HG02763 (cell line): ENCODE measurements around the gene RPL19.
A peak's percentile ranks its signal among the peaks of the same experiment; 100 is the strongest.
"Not testable (repeated sequence)": the region's sequence is repeated elsewhere in the genome, so short reads cannot be mapped to it uniquely, and the experiment has no call there.

Source experiments
- ATAC-seq: cut with Tn5 transposase; IDR thresholded peaks from one replicate; pipeline ENCODE4 v1.9.1; 2021; ENCODE audit warnings: mild to moderate bottlenecking, moderate library complexity; ENCODE audit not compliant: unreplicated experiment

RPL19 gene

DNA sequence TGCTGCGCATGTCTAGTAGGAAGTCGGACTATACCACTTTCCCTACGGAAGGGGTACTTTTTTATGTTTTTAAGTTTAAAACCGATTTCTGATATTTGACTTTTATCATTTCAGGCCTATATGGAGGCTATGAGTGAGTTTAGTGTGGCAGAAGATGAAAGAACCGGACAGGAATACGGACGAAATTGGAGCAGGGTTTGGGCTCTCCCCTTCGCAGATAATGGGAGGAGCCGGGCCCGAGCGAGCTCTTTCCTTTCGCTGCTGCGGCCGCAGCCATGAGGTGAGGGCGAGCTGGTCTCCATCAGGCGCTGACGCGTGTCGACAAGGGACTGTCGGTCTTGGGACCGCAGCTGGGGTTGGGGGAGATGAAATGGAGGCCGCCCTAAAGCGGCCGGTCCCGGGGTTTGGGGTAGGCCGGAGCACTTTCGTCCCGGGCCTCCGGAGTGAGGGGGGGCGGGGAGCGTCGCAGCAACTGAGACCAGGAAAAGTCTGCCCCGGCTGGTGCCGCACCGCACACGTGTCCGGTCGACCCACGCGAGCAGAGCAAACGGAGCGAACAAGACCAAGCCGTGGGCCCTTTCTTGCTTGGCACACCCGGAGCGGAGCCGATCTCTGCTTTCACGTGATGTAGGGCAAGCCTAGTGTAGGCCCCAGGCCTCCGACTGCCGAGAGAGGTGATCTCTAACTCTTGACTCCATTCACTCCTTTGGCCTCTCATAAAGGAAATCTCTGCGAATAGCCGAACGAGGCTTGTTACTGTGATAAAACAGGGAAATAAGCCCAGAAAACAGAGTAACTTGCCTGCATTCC, at the start of gene RPL19:
RPL19 (plus strand) TSS at position 214 of the 810 bp plus-strand sequence; CDS start at position 276, 62 bp downstream.
- peak; percentile 66 for ATAC-seq

DNA sequence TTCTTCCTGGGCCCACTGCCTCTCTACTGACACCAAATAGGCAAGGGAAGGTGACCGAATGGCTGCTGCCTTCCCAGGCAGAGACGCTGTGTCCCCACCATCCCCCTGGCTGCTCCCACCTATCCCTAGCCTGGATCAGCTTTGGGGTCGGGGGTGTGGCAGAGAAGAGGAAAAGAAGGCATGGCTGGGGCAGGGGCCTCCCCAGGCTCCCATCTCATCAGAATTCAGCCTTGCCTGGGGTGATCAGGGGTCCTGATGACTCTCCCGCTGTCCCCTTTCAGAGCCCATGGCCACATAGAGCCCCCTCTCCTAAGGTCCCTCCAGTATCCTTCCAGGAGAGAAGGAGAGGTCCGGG, 49.3 kb upstream of the RPL19 start:
- no peak for ATAC-seq

DNA sequence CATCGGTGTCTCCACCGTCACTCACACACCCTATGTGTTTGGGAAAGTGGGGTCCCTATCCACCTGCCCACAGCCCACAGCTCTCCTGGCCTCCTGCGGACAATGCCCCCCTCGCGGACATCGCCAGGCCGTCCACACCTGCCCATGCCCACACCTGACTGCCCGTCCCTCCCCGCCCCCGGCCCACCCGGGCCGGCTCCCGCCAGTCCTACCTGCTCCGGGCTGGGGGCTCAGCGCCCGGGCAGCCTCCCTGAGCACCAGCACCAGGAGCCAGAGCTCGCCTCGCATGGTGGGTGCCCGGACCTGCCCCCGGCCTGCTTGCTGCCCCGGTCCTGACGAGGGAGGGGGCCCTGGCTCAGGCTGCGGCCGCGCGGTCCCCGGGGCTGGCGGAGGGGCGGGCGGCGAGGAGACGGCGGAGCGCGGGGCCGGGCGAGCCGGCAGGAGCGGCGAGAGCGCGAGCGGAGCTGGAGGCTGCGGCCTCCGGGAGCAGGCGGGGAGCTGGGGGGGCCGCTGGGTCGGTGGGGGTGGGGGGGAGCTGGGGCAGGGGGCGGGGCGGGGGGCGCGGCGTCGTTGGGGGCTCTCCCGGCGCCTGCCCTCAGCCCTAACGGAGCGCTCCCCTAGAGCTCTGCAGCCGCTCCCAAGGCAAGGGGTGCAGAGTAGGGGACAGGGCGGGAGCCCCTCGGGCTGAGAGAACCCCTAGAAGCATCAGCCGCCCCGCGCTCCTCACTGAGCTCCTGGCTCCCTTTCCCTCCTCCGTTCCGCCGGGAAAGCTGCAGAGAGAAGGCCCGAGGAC, 48.7 kb upstream of the RPL19 start, which contains the start of gene PLXDC1:
PLXDC1 (minus strand) TSS at position 488 of the 793 bp plus-strand sequence; CDS start at position 288, 200 bp downstream.
- no peak for ATAC-seq

DNA sequence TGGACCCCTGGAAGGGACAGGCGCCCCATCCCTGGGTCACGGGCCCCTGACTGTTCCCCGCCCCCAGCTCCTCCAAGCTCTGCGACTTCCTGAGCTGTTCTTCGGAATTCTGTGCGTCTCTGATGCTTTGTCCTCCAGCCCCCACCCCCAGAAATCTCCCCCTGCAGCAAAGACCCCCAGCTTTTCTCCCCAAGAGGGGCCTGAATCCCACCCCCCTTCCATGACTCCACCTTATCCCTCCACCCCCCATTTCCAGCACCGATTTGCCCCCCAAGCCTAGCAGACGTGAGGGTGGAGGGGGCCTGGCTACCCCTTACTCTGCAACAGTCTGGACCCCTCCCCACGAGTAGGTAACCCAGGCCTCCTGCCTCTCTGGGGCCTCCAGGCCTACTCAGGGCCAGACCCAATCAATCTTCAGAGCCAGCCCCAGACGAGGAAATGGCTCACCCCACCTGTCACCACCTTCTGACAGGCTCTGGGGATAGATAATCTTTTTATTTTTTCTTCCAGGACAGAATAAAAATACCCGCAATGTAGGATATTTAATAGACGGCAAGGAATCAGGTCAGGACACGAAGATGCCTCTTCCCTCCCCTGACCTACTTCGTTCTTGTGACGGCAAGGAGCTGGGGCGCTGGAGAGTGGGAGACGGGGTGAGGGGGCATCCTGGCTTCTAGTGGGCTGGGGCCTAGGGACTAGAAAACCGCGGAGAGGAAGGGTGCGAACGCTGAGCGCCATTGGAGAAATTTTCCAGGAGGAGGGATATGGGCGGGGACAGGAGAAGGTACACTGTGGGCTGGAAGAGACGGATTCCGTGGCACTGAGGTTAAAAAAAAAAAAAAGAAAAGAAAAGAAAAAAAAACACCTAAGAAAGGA, 47.9 kb upstream of the RPL19 start:
- no peak for ATAC-seq

DNA sequence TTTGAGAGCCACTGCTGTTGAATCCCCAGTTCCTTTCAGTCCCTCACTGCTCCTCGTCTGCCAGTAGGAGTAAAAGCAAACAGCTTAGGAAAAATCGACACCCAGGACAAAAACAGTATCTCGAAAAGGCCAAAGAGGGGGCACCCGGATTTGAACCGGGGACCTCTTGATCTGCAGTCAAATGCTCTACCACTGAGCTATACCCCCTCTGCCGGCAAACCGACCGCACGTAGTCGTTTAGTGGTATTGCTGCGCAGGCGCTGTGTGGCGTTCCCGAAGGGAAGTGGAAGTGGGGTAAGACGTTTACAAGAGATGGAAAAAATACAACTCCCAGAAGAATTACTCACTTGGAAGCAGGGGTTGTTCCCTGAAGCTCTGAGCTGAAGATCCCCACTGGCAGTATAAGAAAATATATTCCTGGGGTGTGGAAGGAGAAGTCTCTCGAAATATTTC, 46.5 kb upstream of the RPL19 start:
- no peak for ATAC-seq

DNA sequence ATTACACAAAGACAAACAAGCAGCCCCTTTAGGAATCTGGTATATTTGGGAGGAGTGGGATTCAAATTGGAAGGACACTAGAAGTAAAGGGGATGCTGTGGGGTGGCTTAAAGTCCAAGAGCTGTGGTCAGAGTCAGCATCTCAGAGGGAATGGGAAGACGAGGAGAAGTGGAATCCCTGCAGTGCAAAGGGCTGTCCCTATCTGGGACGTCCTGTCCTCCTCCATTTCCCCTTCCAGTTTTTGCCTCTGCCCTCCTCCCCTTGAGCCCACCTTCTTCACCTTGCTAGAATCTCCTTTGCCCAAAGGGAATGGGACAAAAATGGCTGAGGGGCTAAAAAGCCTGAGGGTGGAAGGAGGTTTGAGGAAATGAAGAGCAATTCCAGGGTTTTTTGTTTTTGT, 44.4 kb upstream of the RPL19 start:
- ATAC-seq, result no peak

DNA sequence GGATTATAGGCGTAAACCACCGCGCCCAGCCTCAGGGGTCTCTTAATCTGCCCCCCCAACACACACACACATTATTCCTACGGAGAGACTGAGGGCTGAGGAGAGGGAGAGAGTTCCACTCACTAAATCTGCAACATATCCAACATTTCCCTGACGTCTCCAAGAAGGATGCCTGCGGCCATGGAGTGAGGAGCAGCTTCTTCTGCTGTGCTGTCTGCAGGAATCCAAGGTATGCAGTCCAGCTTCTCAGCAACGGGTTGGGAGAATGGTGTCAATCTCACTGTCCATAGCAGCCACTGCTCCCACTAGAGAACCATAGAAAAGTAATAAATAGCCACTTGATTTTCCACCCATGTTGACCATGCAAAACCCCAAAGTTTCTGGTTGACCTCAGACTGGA, 43.6 kb upstream of the RPL19 start:
- no peak for ATAC-seq

DNA sequence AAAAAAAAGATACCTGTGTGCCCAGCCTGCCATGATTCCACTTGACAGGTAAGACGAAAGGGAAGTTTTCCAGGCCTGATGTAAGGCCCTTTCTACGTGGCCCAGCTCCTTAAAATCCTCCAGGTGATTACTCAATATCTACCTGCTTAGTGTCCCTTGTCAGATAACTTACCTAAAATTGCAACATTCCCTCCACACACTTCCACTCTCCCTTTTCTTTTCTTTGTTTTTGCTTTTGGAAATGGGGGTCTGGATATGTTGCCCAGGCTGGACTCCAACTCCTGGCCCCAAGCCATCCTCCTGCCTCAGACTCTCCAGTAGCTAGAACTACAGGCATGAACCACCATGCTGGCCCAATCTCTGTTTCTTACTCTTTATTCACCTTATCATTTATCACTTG, 41.5 kb upstream of the RPL19 start:
- ATAC-seq, result no peak

DNA sequence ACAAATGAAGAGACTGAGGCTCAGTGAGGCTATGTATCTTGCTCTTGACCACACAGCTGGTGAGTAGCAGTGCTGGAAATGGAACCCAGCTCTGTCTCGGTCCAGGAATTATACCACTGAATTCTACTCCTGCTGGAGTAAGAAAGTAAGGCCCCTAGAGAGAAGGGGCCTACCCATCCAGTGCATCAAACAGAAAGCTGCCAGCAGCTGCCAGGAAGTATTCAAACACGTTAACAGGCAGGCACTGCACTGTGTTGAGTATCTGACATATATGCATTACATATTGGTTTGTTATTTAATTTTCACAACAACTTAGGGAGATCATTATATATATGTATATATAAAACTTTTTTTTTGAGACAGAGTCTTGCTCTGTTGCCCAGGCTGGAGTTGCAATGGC, 38.1 kb upstream of the RPL19 start:
- no peak for ATAC-seq

DNA sequence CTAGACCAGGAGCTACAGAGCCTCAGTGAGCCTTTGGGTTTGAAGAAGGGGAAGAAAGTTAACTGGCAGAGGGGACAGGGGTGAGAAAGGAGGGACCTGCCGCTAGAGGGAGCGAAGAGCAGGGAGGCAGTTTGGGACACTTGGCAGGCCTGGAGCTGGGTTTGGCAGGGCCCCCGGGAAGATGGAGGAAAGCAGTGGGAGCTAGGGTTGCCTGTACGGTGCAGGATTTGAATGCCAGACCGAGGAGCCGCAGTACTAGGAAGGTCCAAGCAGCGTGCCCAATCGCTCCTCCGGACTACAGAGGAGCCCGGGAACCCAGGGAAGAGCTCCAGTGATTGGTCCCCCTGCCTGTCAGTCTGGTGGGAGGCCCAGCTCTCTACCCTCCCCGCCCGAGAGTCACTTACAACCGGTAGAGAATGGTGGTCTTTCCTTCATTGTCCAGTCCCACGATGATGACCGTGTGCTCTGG, 35.4 kb upstream of the RPL19 start:
- ATAC-seq, result no peak

DNA sequence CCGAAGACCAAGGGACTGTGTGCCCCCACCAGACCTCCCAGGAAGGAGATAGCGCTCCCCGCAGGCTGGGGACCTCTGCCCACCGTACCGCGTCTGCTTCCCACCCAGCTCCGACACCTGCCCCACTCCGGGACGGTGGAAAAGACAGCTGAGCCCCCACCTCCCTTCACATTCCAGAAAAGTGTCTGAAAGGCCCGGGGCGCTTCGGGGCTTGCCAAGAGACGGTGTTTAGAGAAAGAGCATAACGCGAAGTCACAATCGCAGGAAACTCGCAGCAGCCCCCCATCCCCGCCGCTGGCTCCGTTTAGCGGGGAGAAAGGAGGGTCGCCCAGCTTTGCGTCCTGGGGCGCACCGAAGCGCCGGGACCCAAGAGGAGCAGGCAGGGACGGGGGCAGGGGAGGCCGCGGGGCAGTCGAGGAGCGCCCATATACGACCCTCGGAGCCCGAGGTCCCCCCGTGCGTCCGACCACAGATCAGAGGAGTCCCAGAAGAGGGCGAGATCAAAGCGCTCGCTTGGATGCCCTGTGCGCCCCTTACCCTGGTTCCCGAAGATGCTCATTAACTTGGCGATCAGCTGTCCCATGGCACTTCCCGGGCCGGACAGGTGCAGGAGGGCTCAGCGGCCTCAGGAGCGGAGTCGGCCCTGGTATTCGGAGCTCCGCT, 34.8 kb upstream of the RPL19 start:
- no peak for ATAC-seq

DNA sequence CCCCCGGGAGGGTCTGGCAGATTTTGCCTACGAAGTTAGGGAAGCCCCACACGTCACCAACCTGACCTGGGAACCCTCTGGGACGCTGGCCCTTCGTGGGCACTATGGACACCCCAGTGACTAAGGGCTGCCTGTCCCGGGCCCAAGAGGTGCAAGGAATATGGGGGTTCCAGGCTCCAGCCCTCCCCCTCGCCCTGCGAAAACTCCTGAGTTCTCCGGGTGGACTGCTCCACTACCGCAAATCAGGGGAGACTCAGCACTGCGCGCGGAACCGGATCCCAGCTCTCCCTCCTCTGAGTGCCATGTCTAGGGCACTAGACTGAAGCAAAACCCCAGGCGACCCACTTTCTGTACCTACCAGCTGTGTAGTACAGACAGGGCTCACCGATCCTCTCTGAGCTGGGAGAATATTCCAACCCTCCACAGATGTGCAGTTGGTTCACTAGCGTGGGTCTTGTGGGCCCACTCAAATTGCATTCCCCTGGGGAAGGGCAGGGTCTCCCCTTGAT, 34.2 kb upstream of the RPL19 start, which contains the start of gene ARL5C:
ARL5C (minus strand) TSS at position 321 of the 509 bp plus-strand sequence. CDS start 401 bp downstream, outside the sequence.
- ATAC-seq, result no peak

DNA sequence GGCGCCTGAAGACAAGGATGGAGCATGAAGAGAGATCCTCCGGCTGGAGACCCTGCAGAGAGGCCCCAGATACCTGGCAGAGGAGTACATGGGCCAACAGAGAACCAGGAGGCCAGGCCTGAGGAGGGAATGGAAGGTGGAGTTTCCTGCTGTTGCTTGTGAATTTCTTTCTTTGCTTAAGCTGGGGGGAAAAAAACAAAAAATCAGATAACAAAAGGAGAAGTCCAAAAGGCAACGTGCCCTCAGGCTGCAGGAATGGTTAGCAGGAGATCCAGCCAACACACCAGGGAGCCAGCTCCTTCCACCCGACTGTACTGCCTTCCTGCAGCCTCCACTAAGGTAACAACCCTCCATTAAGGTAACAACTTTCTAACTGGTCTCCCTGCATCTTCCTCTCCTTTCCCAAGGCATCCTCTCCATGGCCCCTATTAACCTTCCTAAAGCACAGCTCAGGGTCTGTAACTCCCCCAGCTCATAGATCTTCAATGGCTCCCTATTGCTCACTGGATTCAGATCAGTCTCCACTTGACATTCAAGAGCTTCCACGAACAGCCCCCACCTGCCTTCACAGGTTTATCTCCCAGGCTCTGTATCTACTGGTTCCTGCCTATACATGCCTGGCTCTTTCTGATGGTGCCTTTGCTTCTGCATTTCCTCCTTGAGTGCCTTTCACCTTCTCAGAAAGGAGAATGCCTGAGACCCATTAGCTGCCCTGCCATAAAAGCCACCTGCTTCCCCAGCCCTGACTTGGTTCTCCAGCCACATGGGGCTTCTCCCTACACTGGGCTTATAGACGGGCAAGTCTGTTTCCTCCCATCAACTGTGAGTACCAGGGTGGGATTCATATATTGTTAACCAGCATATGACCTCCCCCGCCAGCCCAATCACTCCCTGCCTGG, 33.4 kb upstream of the RPL19 start:
- no peak for ATAC-seq

DNA sequence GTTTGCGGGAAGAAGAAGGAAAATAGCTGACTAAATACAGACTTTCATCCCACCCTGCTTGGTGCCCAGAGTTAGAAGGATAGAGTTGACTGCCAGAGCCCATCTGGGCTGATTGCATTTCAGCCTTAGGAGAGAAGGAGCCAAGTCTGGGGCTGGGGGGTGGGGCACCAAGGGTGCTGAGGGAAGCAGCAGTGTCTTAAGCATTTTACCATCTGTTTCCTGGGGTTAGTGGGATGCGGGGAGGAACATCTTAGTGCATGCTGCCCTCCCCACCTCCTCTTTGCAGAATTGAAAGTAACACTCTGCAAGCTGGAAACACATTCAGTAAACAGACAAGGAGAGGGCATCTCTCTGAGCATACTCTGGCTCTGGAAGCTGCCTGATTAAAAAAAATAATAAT, 32.6 kb upstream of the RPL19 start:
- ATAC-seq, result no peak

DNA sequence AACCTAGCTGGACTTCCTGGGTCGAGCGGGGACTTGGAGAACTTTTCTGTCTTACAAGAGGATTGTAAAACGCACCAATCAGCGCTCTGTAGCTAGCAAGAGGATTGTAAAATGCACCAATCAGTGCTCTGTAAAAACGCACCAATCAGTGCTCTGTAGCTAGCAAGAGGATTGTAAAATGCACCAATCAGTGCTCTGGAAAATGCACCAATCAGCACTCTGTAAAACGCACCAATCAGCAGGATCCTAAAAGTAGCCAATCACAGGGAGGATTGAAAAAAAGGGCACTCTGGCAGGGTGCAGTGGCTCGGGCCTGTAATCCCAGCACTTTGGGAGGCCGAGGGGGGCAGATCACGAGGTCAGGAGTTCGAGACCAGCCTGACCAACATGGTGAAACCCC, 31.6 kb upstream of the RPL19 start:
- ATAC-seq, result not testable (repeated sequence)

DNA sequence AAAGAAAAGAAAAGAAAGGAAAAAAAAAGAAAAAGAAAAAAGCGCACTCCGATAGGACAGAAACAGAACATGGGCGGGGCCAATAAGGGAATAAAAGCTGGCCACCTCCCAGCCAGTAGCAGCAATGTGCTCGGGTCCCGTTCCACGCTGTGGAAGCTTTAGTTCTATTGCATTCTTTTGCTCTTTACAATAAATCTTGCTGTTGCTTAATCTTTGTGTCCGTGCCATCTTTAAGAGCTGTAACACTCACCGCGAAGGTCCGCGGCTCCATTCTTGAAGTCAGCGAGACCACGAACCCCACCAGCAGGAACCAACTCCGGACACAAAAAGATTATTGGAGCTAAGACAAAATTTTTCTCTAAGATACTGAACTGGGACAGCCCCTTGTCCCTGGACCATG, 31.0 kb upstream of the RPL19 start:
- no peak for ATAC-seq

DNA sequence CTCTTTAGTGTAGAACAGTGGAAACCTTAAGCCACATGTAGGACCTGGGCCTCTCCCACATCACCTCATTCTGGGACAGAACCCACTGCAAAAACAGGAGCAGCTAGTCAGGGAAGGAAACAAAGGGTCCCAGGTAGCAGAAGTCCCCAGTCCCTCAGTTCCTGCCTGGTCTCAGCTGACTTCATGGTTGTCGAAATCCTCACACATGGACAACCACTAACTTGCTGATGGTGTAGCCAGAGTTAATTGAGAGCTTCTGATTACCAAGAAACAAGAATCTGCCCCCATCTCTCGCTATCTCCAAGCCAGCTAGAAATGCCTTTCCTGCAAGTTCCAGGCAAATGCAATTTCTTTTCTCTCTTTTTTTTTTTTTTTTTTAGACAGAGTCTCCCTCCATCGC, 30.6 kb upstream of the RPL19 start:
- ATAC-seq, result no peak

DNA sequence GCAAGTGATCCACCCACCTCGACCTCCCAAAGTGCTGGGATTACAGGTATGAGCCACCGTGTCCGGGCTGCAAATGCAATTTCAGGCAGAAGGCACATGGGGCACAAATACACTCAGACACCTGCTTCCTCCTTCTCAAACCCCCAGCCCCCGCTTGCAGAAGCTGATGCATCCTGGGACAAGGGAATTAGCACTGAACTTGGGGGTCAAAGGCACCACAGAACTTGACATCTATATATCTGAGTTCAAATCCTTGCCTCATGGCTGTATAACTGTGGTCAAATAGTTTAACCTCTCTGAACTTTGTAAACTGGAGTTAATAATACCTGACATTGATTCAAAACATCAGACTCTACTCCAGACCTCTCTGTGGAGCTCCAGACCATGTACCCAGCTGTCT, 30.0 kb upstream of the RPL19 start:
- no peak for ATAC-seq

DNA sequence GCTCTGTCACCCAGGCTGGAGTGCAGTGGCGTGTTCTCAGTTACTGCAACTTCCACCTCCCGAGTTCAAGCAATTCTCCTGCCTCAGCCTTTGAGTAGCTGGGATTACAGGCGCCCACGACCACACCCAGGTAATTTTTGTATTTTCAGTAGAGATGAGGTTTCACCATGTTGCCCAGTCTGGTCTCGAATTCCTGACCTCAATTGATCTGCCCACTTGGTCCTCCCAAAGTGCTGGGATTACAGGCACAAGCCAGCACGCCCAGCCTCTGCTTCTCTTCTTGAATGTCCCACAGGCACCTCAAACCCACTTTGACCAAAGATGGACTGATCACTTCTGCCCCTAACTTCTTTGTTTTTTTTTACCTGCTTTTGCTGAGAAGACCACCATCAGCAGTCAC, 29.5 kb upstream of the RPL19 start:
- ATAC-seq, result no peak
